ENCODE data around the gene CACNA2D3.

Gene CACNA2D3

GRCh38 chr3:54818942-54819341 lies 696.6 kb downstream of the CACNA2D3 start:
- Histone ChIP-seq H3K4me1 (ENCODE audit: control insufficient read depth, insufficient read depth, low read length) (peaks cover 3% of the 10 kb centered on the region), H3K9ac (ENCODE audit: low read length) (no peak overlapping the region), H3K27me3 (replicated peaks; ENCODE audit: control insufficient read depth, insufficient read depth, low read length) (no peaks in the 10 kb centered on the region), H3K36me3 (ENCODE audit: control insufficient read depth, insufficient read depth, low read length, severe bottlenecking) (no peaks in the 10 kb centered on the region), H3K4me3 (ENCODE audit: low read length) (no peak overlapping the region), H3K9me3 (ENCODE audit: control insufficient read depth, low read length) (no peaks in the 10 kb centered on the region)
- no peak for DNase-seq (ENCODE audit: low read depth)

- Histone ChIP-seq H3K27me3 (replicated peaks; ENCODE audit: control insufficient read depth, insufficient read depth, low read length) (no peaks in the 10 kb centered on the region), H3K9me3 (ENCODE audit: control insufficient read depth, low read length) (no peaks in the 10 kb centered on the region), H3K36me3 (ENCODE audit: control insufficient read depth, insufficient read depth, low read length, severe bottlenecking) (no peaks in the 10 kb centered on the region), H3K4me1 (ENCODE audit: control insufficient read depth, insufficient read depth, low read length) (peaks cover 3% of the 10 kb centered on the region), H3K4me3 (ENCODE audit: low read length) (no peak overlapping the region), H3K9ac (ENCODE audit: low read length) (no peak overlapping the region)
- DNase-seq (ENCODE audit: low read depth), result peak; percentile 17
Measured at GRCh38 chr3:54819946-54820345, 697.6 kb downstream of the CACNA2D3 start.

DNA sequence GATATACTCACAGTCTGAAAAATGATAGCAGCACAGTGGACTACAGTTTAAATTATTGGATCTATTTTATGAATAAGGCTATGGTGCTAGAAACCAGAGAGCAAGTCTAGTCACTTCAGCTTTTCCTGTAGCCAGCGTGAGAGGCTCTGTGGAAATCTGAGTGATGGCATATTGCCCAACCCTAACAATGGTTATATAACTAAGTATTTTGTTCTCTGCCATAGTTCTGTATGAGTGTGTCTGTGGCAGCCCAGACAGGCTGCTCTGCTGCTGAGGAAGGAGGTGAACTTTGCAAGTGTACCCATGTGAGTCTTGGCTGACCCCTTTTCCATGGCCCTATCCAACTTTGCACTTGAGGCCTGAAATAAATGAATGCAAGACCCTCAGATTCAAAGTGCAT lies 699.9 kb downstream of the CACNA2D3 start:
- DNase-seq (ENCODE audit: low read depth), result peak; percentile 62
- H3K4me1 ChIP-seq (ENCODE audit: control insufficient read depth, insufficient read depth, low read length), result peaks cover 13% of the 10 kb centered on the region
- no peaks in the 10 kb centered on the region for H3K9me3 ChIP-seq (ENCODE audit: control insufficient read depth, low read length)
- no peaks in the 10 kb centered on the region for H3K27me3 ChIP-seq (replicated peaks; ENCODE audit: control insufficient read depth, insufficient read depth, low read length)
- no peak overlapping the region for H3K4me3 ChIP-seq (ENCODE audit: low read length)
- H3K36me3 ChIP-seq (ENCODE audit: control insufficient read depth, insufficient read depth, low read length, severe bottlenecking), result no peaks in the 10 kb centered on the region
- H3K9ac ChIP-seq (ENCODE audit: low read length), result no peak overlapping the region

DNA sequence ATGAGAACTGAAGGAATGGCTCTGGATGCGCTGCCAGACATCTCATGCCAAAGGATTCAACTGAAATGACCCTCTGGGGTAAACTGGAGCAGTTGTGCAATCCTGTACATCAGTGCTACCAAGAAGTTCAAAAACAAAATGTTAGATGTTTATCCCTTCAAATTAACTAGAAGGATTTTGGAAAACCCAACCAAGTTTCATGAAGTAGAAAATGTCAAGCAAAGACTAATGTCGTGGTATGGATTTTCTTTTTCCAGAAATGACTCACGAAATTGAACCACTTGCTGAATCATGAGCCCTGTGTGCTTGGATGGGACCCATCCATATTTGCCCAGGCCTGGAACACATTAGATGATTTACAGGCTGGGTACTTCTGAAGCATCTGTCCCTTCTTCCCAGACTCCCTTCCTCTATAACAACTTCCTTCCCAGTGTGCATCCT lies 703.9 kb downstream of the CACNA2D3 start:
- Histone ChIP-seq H3K27me3 (replicated peaks; ENCODE audit: control insufficient read depth, insufficient read depth, low read length) (no peaks in the 10 kb centered on the region), H3K4me3 (ENCODE audit: low read length) (no peak overlapping the region), H3K4me1 (ENCODE audit: control insufficient read depth, insufficient read depth, low read length) (peaks cover 13% of the 10 kb centered on the region), H3K36me3 (ENCODE audit: control insufficient read depth, insufficient read depth, low read length, severe bottlenecking) (no peaks in the 10 kb centered on the region), H3K9me3 (ENCODE audit: control insufficient read depth, low read length) (peaks cover 5% of the 10 kb centered on the region), H3K9ac (ENCODE audit: low read length) (no peak overlapping the region)
- peak; percentile 73 for DNase-seq (ENCODE audit: low read depth)

DNA sequence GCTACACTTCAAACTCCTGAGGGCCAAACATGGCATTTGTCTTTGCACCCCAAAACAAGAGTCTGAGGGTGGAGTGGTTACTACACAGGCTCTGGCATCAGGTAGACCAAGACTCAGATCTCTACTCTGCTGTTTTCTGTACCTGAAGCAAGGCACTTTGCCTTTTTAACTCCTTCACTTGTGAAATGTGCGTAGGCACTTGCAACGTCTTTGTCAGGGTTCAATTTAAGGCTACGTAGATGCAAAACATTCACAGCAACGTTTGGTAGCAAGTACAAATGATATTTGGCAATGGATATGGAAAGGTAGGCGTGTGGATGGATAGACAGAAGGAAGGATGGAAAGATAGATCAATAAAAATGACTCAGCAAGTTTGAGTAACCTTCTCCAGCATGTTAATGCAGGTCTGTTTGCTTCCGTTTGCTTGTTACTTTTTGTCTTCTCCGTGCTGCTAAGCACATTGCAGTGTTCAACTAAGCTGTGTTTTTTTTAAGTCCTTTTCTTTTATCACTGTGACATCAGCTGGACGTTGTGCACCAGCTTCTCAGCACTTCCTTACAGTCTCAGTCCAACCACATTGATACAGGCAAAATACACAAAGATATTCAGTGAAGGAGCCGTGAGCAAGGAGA lies 704.8 kb downstream of the CACNA2D3 start:
- Histone ChIP-seq H3K27me3 (replicated peaks; ENCODE audit: control insufficient read depth, insufficient read depth, low read length) (no peaks in the 10 kb centered on the region), H3K36me3 (ENCODE audit: control insufficient read depth, insufficient read depth, low read length, severe bottlenecking) (no peaks in the 10 kb centered on the region), H3K9me3 (ENCODE audit: control insufficient read depth, low read length) (peaks cover 5% of the 10 kb centered on the region), H3K4me1 (ENCODE audit: control insufficient read depth, insufficient read depth, low read length) (peaks cover 13% of the 10 kb centered on the region), H3K4me3 (ENCODE audit: low read length) (no peak overlapping the region), H3K9ac (ENCODE audit: low read length) (no peak overlapping the region)
- no peak for DNase-seq (ENCODE audit: low read depth)

GRCh38 chr3:54827776-54828175 lies 705.4 kb downstream of the CACNA2D3 start:
- no peak overlapping the region for H3K4me3 ChIP-seq (ENCODE audit: low read length)

GRCh38 chr3:54830658-54831057 lies 708.3 kb downstream of the CACNA2D3 start:
- no peak overlapping the region for H3K9ac ChIP-seq (ENCODE audit: low read length)
- H3K36me3 ChIP-seq (ENCODE audit: control insufficient read depth, insufficient read depth, low read length, severe bottlenecking), result no peaks in the 10 kb centered on the region
- H3K4me3 ChIP-seq (ENCODE audit: low read length), result no peak overlapping the region
- peaks cover 5% of the 10 kb centered on the region for H3K9me3 ChIP-seq (ENCODE audit: control insufficient read depth, low read length)
- peaks cover 10% of the 10 kb centered on the region for H3K4me1 ChIP-seq (ENCODE audit: control insufficient read depth, insufficient read depth, low read length)
- no peaks in the 10 kb centered on the region for H3K27me3 ChIP-seq (replicated peaks; ENCODE audit: control insufficient read depth, insufficient read depth, low read length)
- no peak for DNase-seq (ENCODE audit: low read depth)

More at GRCh38 chr3:54827776-54828175, 705.4 kb downstream of the CACNA2D3 start:
- no peaks in the 10 kb centered on the region for H3K27me3 ChIP-seq (replicated peaks; ENCODE audit: control insufficient read depth, insufficient read depth, low read length)
- H3K9me3 ChIP-seq (ENCODE audit: control insufficient read depth, low read length), result peaks cover 5% of the 10 kb centered on the region
- peak; percentile 19 for DNase-seq (ENCODE audit: low read depth)
- H3K36me3 ChIP-seq (ENCODE audit: control insufficient read depth, insufficient read depth, low read length, severe bottlenecking), result no peaks in the 10 kb centered on the region
- peaks cover 10% of the 10 kb centered on the region for H3K4me1 ChIP-seq (ENCODE audit: control insufficient read depth, insufficient read depth, low read length)
- no peak overlapping the region for H3K9ac ChIP-seq (ENCODE audit: low read length)

GRCh38 chr3:54831112-54831511 lies 708.8 kb downstream of the CACNA2D3 start:
- Histone ChIP-seq H3K9me3 (ENCODE audit: control insufficient read depth, low read length) (peaks cover 5% of the 10 kb centered on the region), H3K9ac (ENCODE audit: low read length) (no peak overlapping the region), H3K36me3 (ENCODE audit: control insufficient read depth, insufficient read depth, low read length, severe bottlenecking) (no peaks in the 10 kb centered on the region), H3K4me1 (ENCODE audit: control insufficient read depth, insufficient read depth, low read length) (peaks cover 8% of the 10 kb centered on the region), H3K27me3 (replicated peaks; ENCODE audit: control insufficient read depth, insufficient read depth, low read length) (no peaks in the 10 kb centered on the region), H3K4me3 (ENCODE audit: low read length) (no peak overlapping the region)
- no peak for DNase-seq (ENCODE audit: low read depth)

DNA sequence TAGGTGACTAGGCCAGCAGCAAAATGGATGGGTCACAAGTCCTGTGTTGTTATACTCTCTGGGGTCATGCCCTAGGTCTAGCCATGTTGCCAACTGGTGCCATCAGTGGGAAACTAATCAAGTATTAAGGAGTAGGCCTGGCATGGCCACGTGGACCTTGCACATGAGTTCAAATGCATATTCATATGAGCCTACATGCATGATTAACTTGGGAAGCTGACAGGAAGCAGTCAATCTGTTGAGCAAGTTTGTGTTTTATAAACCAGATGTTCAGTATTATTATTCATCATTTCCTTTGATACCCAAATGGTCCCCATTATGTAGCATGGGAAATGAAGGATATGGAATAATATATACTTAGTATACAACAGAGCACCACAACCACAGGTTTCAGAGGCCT lies 710.5 kb downstream of the CACNA2D3 start:
- H3K9ac ChIP-seq (ENCODE audit: low read length), result no peak overlapping the region
- DNase-seq (ENCODE audit: low read depth), result no peak
- H3K9me3 ChIP-seq (ENCODE audit: control insufficient read depth, low read length), result peaks cover 5% of the 10 kb centered on the region
- H3K36me3 ChIP-seq (ENCODE audit: control insufficient read depth, insufficient read depth, low read length, severe bottlenecking), result no peaks in the 10 kb centered on the region
- H3K27me3 ChIP-seq (replicated peaks; ENCODE audit: control insufficient read depth, insufficient read depth, low read length), result no peaks in the 10 kb centered on the region
- H3K4me1 ChIP-seq (ENCODE audit: control insufficient read depth, insufficient read depth, low read length), result no peaks in the 10 kb centered on the region
- H3K4me3 ChIP-seq (ENCODE audit: low read length), result no peak overlapping the region

DNA sequence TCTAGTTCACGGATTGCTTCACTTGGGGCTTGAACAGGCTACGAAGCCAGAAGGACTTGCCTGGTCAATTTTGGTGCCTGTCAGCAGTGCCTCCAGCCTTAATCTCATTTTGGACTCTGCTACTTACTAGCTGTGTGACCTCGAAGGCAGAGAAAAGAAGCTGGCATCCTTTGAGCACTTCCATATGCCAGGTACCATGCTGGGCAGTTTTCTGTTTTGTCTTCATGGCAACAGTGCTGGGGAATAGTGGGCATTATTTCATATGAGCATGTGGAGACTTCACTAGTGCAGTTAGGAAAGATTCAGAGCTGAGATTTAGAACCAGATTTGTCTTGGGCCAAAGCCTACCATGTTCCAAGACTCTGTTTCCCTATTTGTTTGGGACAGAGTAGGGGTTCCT lies 713.3 kb downstream of the CACNA2D3 start:
- no peak for DNase-seq (ENCODE audit: low read depth)
- H3K4me3 ChIP-seq (ENCODE audit: low read length), result no peak overlapping the region
- H3K27me3 ChIP-seq (replicated peaks; ENCODE audit: control insufficient read depth, insufficient read depth, low read length), result no peaks in the 10 kb centered on the region
- H3K9me3 ChIP-seq (ENCODE audit: control insufficient read depth, low read length), result peaks cover under 1% of the 10 kb centered on the region
- no peaks in the 10 kb centered on the region for H3K36me3 ChIP-seq (ENCODE audit: control insufficient read depth, insufficient read depth, low read length, severe bottlenecking)
- no peak overlapping the region for H3K9ac ChIP-seq (ENCODE audit: low read length)
- H3K4me1 ChIP-seq (ENCODE audit: control insufficient read depth, insufficient read depth, low read length), result no peaks in the 10 kb centered on the region

DNA sequence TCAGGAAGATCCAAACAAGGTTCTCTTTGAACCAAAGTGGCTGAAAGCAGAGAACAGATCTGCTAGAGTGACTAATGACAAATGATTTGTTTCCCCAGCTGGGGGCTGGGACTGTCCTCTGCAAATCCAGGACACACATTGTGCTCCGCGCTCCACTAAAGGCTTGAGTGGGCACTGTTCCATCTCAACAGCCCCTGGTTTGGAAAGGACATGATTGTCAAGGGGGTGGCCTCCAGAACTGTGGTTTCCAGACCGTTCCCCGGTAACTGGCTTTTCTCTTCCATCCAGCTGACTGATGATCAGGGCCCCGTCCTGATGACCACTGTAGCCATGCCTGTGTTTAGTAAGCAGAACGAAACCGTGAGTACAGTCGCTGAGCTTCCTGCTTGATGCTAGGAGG lies 714.5 kb downstream of the CACNA2D3 start:
- Histone ChIP-seq H3K4me1 (ENCODE audit: control insufficient read depth, insufficient read depth, low read length) (no peaks in the 10 kb centered on the region), H3K27me3 (replicated peaks; ENCODE audit: control insufficient read depth, insufficient read depth, low read length) (no peaks in the 10 kb centered on the region), H3K4me3 (ENCODE audit: low read length) (no peak overlapping the region), H3K9ac (ENCODE audit: low read length) (no peak overlapping the region), H3K36me3 (ENCODE audit: control insufficient read depth, insufficient read depth, low read length, severe bottlenecking) (no peaks in the 10 kb centered on the region), H3K9me3 (ENCODE audit: control insufficient read depth, low read length) (no peaks in the 10 kb centered on the region)
- DNase-seq (ENCODE audit: low read depth), result no peak

- Histone ChIP-seq H3K4me1 (ENCODE audit: control insufficient read depth, insufficient read depth, low read length) (no peaks in the 10 kb centered on the region), H3K4me3 (ENCODE audit: low read length) (no peak overlapping the region), H3K36me3 (ENCODE audit: control insufficient read depth, insufficient read depth, low read length, severe bottlenecking) (no peaks in the 10 kb centered on the region), H3K9me3 (ENCODE audit: control insufficient read depth, low read length) (no peaks in the 10 kb centered on the region), H3K9ac (ENCODE audit: low read length) (no peak overlapping the region), H3K27me3 (replicated peaks; ENCODE audit: control insufficient read depth, insufficient read depth, low read length) (no peaks in the 10 kb centered on the region)
- DNase-seq (ENCODE audit: low read depth), result peak; percentile 59
Measured at GRCh38 chr3:54837964-54838363, 715.6 kb downstream of the CACNA2D3 start.
